Body of pancreas (tissue), 4 donors: Measurements from ENCODE around the gene CUEDC2. TPM values are rescaled to one million over a fixed set of nuclear protein-coding genes. Genes with fewer than 3 reads are reported as not detected.

Experiments
- ATAC-seq: fragments of 150-250 bp; one replicate; pipeline ENCODE4 v1.9.1; 2016
- DNase-seq, 4 donors: peaks; one replicate each; pipeline ENCODE4 v3.0.0-alpha.2; 2019
- H3K27ac ChIP-seq, 4 donors: fragments of 200-600 bp; sonication (generic); 1 replicate in 3 of 4; 2 replicates in 1 of 4; pipeline versions ENCODE4 v1.5.1 to v1.6.1; 2016 to 2019; ENCODE audit warnings: mild to moderate bottlenecking in 1 of 4, mixed read lengths in 1 of 4, moderate library complexity in 1 of 4
- H3K27me3 ChIP-seq, 2 donors: fragments of 200-600 bp; sonication (generic); one replicate each; pipeline ENCODE4 v1.6.0; 2016; ENCODE audit warnings: mild to moderate bottlenecking in 1 of 2
- H3K36me3 ChIP-seq, 2 donors: fragments of 200-600 bp; sonication (generic); replicated peaks in 1 of 2; 2 replicates each; pipeline ENCODE4 v1.5.1; 2016; ENCODE audit warnings: low read depth in 2 of 2; ENCODE audit not compliant: insufficient read depth in 1 of 2
- H3K4me1 ChIP-seq: fragments of 200-600 bp; sonication (generic); one replicate; pipeline ENCODE4 v1.6.0; 2016
- H3K4me3 ChIP-seq, 2 donors: fragments of 200-600 bp; sonication (generic); 1 replicate in 1 of 2; 2 replicates in 1 of 2; pipeline ENCODE4 v1.5.1; 2016 to 2019
- H3K9me3 ChIP-seq, 3 donors: fragments of 200-600 bp; sonication (generic); 1 replicate in 2 of 3; 2 replicates in 1 of 3; pipeline ENCODE4 v1.5.1; 2016
- POLR2A ChIP-seq, 3 donors: fragments of 450-650 bp; IDR thresholded peaks; one replicate each; pipeline ENCODE4 v1.6.1; 2016; ENCODE audit warnings: antibody characterized with exemption in 3 of 3, mild to moderate bottlenecking in 2 of 3
- WGBS, 2 donors: methylation state at CpG; one replicate each; pipeline ENCODE4 v1.1.5; 2017; 5-methylcytosine and 5-hydroxymethylcytosine counted together
- intact Hi-C: fragments of 100-400 bp; cut with DNase I; formaldehyde crosslinking; loops from one replicate; pipeline ENCODE4 v1.15.1; 2023
- total RNA-seq, 2 donors: library from RNA; depleted of rRNA; stranded (reverse); fragments of >200 nt; gene quantifications; one replicate each; pipeline ENCODE4 v1.1.0, GENCODE V29; 2016
- TF ChIP-seq, protein P1 (sequence below), 7 experiments: fragments of 450-650 bp in 4 of 7; fragments of 200-600 bp in 3 of 7; sonication (generic) in 3 of 7; IDR thresholded peaks; one replicate each; pipeline ENCODE4 v1.5.1; 2016 to 2019; ENCODE audit warnings: antibody characterized with exemption in 7 of 7

Gene CUEDC2
- total RNA-seq, 2 donors from 2014 or later, result 30.3 to 35.5 TPM

DNA sequence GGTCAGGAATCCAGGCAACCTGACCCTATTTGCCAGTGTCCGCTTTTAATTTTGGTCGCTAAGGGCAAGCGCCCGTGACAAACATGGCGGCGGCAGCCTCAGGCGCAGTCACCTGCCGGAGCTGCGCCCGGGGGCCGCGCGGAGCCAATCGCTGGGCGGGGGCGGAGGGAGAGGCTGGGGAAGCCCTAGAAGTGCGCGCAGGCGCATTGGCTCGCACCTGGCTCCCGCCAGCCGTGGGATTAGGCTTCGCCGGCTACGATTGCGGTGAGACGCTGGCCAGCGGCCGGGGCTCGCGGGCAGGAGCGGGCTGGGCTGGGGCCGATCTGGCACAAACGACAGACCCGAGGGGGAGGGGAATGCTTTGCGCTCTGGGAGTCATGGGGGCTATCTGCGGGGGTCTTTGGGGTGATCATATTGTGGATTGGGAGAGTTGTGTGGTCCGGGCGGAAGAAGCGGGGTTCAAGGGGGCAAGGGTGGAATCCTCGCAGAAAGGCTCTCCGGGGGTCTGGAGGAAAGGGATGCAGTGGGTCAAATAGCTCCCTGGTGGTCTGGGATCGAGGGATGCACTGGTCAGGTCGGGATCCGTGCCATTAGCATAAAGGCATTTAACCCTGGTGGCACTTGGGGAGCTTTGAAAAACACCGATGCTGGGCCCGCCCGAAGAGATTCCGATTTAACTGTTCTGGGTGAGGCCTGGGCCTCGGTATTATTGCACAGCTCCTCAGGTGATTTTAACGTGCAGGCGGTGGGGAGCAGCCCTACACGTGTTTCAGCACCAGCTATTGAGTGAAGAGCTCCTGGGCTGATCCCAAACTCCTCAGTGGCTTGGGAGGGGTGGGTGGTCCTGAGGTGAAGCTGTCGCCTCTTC, 29.0 kb upstream of the CUEDC2 start:
- Histone ChIP-seq H3K36me3 (no peaks in the 10 kb centered on the region), H3K27ac (peak overlapping the region in 3 of 4 donors; percentile 28 to 53 (median 31)), H3K27me3 (no peaks in the 10 kb centered on the region), H3K4me1 (peaks cover 16% of the 10 kb centered on the region), H3K9me3 (no peaks in the 10 kb centered on the region), H3K4me3 (peak overlapping the region in 1 of 2 donors; percentile 30)
- ATAC-seq, result peak; percentile 99
- TF ChIP-seq, protein P1, sequence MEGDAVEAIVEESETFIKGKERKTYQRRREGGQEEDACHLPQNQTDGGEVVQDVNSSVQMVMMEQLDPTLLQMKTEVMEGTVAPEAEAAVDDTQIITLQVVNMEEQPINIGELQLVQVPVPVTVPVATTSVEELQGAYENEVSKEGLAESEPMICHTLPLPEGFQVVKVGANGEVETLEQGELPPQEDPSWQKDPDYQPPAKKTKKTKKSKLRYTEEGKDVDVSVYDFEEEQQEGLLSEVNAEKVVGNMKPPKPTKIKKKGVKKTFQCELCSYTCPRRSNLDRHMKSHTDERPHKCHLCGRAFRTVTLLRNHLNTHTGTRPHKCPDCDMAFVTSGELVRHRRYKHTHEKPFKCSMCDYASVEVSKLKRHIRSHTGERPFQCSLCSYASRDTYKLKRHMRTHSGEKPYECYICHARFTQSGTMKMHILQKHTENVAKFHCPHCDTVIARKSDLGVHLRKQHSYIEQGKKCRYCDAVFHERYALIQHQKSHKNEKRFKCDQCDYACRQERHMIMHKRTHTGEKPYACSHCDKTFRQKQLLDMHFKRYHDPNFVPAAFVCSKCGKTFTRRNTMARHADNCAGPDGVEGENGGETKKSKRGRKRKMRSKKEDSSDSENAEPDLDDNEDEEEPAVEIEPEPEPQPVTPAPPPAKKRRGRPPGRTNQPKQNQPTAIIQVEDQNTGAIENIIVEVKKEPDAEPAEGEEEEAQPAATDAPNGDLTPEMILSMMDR (IDR thresholded peaks at IDR 0.05), result no peak
- peak; percentile 44 to 81 (median 77) for TF ChIP-seq POLR2A (IDR thresholded peaks at IDR 0.05)
- intact Hi-C loops, result no loop called here
- 1 to 2% methylated on average over 20 to 54 of the region's 54 CpGs for WGBS, 2 donors
- peak; percentile 97 to 98 (median 98) for DNase-seq

- peak overlapping the region in 3 of 4 donors; percentile 28 to 53 (median 31) for H3K27ac ChIP-seq
- H3K4me1 ChIP-seq, result peaks cover 16% of the 10 kb centered on the region
- no peak overlapping the region for H3K4me3 ChIP-seq
- H3K9me3 ChIP-seq, result no peaks in the 10 kb centered on the region
- H3K27me3 ChIP-seq, result no peaks in the 10 kb centered on the region
- WGBS, 2 donors, result 11 to 17% methylated on average over 5 to 8 of the region's 8 CpGs
- intact Hi-C loops, result no loop called here
- ATAC-seq (peak; percentile 23), DNase-seq (peak in 1 of 4 donors; percentile 27)
- H3K36me3 ChIP-seq, result no peaks in the 10 kb centered on the region
- TF ChIP-seq, protein P1 (IDR thresholded peaks at IDR 0.05), result no peak
- TF ChIP-seq POLR2A (IDR thresholded peaks at IDR 0.05), result no peak
Measured at GRCh38 chr10:102460836-102461186, 28.4 kb upstream of the CUEDC2 start.

- intact Hi-C loops, result no loop called here
- no peak overlapping the region for H3K27ac ChIP-seq
- ATAC-seq (no peak), DNase-seq (no peak)
- H3K27me3 ChIP-seq, result no peaks in the 10 kb centered on the region
- no peaks in the 10 kb centered on the region for H3K36me3 ChIP-seq
- TF ChIP-seq, protein P1 (IDR thresholded peaks at IDR 0.05), result no peak
- TF ChIP-seq POLR2A (IDR thresholded peaks at IDR 0.05), result no peak
- no peak overlapping the region for H3K4me3 ChIP-seq
- WGBS, 2 donors, result 78 to 85% methylated on average over 4 of the region's 4 CpGs
- H3K9me3 ChIP-seq, result no peaks in the 10 kb centered on the region
- H3K4me1 ChIP-seq, result peaks cover 16% of the 10 kb centered on the region
Measured at GRCh38 chr10:102458656-102459055, 26.3 kb upstream of the CUEDC2 start.

GRCh38 chr10:102457591-102458150, 25.3 kb upstream of the CUEDC2 start:
- no peak for ATAC-seq
- intact Hi-C loops, result no loop called here
- Histone ChIP-seq H3K4me3 (no peak overlapping the region), H3K27ac (no peak overlapping the region), H3K9me3 (no peaks in the 10 kb centered on the region), H3K36me3 (no peaks in the 10 kb centered on the region), H3K27me3 (no peaks in the 10 kb centered on the region), H3K4me1 (peaks cover 17% of the 10 kb centered on the region)
- 64 to 76% methylated on average over 9 of the region's 9 CpGs for WGBS, 2 donors
- TF ChIP-seq, protein P1 (IDR thresholded peaks at IDR 0.05), result no peak
- TF ChIP-seq POLR2A (IDR thresholded peaks at IDR 0.05), result no peak
- DNase-seq, result no peak
